ENCODE data around the gene NRBF2.

GRCh38 chr10:63123727-63124362 is 9.3 kb upstream of the NRBF2 start:
- no peak for TF ChIP-seq EZH2 (IDR thresholded peaks at IDR 0.05; ENCODE audit: low read depth, unreplicated experiment)
- TF ChIP-seq CTCF (conservative IDR thresholded peaks at IDR 0.05; ENCODE audit: low read depth in 2 of 2), result no peak
- no peak for TF ChIP-seq POLR2AphosphoS5 (IDR thresholded peaks at IDR 0.05; ENCODE audit: low read depth)
